Nephron progenitor cell (in vitro differentiated cells): Measurements from ENCODE around the gene CLDN10.

ENCODE experiments used
- DNase-seq: peaks from one replicate; pipeline ENCODE4 v3.0.0; 2021
- H3K27ac Mint-ChIP-seq: 2 replicates; pipeline ENCODE4 v1.8.0; 2021; ENCODE audit warnings: mild to moderate bottlenecking, moderate library complexity, mixed read lengths
- H3K27me3 Mint-ChIP-seq: 2 replicates; pipeline ENCODE4 v1.8.0; 2021; ENCODE audit warnings: mild to moderate bottlenecking, low read depth, mixed read lengths; ENCODE audit not compliant: poor library complexity
- H3K36me3 Mint-ChIP-seq: 2 replicates; pipeline ENCODE4 v1.8.0; 2021; ENCODE audit warnings: low read depth, mixed read lengths
- H3K4me1 Mint-ChIP-seq: 2 replicates; pipeline ENCODE4 v1.8.0; 2021; ENCODE audit warnings: mixed read lengths
- H3K4me3 Mint-ChIP-seq: 2 replicates; pipeline ENCODE4 v1.8.0; 2021; ENCODE audit warnings: mild to moderate bottlenecking, moderate library complexity, mixed read lengths
- H3K9me3 Mint-ChIP-seq: 2 replicates; pipeline ENCODE4 v1.8.0; 2021; ENCODE audit warnings: mild to moderate bottlenecking, moderate library complexity, mixed read lengths
- TF ChIP-seq, protein P1 (sequence below): fragments of 200-600 bp; sonication (generic); IDR thresholded peaks from 2 replicates; pipeline ENCODE4 v1.5.0; 2021; ENCODE audit warnings: antibody characterized with exemption

The CLDN10 gene

DNA sequence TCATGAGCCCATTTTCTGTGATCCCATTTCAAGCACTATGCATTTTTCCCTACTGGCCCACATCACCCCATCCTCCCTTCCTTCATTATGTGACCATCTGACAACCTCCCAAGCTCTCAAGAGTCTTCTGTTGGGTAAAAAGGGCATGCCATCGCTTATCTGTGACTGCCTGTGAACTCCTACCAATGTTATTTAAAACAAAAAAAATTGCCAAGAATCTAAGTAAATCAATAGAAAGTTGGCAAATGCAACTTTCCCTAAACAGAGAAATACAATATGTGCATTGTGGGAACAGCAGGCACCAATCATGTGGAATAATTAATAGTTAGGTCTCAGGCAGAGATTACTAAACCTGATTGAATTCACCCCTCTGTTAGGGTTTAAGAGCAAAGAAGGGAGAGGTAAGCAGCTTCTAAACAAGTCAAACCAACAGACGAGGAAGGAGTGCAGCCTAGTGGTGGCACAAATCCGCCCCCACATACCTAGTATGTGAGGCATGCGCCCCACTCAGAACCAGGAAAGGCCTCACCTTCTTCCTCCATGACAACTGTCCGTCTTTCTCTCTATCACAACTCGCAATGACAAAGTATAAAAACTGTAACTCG is 62.2 kb downstream of the CLDN10 start:
- H3K27me3 Mint-ChIP-seq = no peaks in the 10 kb centered on the region
- DNase-seq = no peak
- H3K9me3 Mint-ChIP-seq = no peaks in the 10 kb centered on the region
- H3K4me1 Mint-ChIP-seq = no peaks in the 10 kb centered on the region
- TF ChIP-seq, protein P1, sequence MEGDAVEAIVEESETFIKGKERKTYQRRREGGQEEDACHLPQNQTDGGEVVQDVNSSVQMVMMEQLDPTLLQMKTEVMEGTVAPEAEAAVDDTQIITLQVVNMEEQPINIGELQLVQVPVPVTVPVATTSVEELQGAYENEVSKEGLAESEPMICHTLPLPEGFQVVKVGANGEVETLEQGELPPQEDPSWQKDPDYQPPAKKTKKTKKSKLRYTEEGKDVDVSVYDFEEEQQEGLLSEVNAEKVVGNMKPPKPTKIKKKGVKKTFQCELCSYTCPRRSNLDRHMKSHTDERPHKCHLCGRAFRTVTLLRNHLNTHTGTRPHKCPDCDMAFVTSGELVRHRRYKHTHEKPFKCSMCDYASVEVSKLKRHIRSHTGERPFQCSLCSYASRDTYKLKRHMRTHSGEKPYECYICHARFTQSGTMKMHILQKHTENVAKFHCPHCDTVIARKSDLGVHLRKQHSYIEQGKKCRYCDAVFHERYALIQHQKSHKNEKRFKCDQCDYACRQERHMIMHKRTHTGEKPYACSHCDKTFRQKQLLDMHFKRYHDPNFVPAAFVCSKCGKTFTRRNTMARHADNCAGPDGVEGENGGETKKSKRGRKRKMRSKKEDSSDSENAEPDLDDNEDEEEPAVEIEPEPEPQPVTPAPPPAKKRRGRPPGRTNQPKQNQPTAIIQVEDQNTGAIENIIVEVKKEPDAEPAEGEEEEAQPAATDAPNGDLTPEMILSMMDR = no peak
- H3K4me3 Mint-ChIP-seq = no peak overlapping the region
- peak overlapping the region; percentile 86 for H3K27ac Mint-ChIP-seq
- H3K36me3 Mint-ChIP-seq = peaks cover 88% of the 10 kb centered on the region

DNA sequence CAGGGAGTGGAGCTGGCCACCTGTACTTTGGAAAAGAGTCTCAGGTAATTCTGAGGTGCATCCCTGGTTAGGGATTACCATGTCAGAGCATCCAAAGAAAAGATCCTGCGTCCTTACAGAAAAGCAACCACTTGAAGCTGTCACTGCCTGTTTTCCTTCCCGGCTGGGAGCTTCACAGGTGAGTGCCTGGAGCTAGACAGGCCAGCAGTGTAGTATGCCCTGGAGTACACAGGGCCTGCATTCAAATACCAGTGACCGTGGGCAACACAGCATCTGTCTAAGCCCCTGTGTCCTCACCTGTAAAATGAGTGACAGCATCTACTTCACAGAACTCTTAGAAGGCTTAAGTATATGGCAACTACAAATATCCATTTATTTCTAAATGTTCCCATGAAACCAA is 63.0 kb downstream of the CLDN10 start:
- no peaks in the 10 kb centered on the region for H3K9me3 Mint-ChIP-seq
- peaks cover 90% of the 10 kb centered on the region for H3K36me3 Mint-ChIP-seq
- no peak overlapping the region for H3K4me3 Mint-ChIP-seq
- TF ChIP-seq, protein P1 = no peak
- H3K27me3 Mint-ChIP-seq = no peaks in the 10 kb centered on the region
- no peaks in the 10 kb centered on the region for H3K4me1 Mint-ChIP-seq
- no peak overlapping the region for H3K27ac Mint-ChIP-seq
- DNase-seq = no peak

DNA sequence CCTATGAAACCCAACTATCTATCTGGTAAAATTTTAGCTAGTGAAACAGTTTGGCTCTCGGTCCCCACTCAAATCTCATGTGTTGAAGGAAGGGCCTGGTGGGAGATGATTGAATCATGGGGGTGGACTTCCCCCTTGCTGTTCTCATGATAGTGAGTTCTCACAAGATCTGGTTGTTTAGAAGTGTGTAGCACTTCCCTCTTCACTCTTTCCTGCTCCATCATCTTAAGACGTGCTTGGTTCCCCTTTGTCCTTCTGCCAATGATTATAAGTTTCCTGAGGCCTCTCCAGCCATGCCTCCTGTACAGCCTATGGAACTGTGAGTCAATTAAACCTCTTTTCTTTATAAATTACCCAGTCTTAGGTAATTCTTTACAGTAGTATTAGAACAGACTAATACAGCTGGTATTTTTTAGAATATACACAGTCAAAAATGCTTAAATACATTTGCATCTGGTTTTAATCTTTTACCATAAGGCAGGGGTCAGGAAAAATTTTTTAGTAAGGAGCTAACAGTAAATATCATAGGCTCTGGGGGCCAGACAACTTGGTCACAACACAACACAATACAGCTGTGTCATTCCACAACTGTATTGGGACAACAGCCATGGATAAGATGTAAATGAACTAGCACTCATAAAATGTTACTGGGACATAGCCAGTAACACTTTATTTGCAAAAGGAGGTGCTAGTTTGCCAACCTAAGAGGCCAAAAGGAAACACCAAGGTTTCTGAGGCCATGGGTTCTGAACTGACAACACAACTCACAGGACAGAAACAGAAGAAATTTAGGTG is 67.7 kb downstream of the CLDN10 start:
- DNase-seq = no peak
- TF ChIP-seq, protein P1 = no peak

DNA sequence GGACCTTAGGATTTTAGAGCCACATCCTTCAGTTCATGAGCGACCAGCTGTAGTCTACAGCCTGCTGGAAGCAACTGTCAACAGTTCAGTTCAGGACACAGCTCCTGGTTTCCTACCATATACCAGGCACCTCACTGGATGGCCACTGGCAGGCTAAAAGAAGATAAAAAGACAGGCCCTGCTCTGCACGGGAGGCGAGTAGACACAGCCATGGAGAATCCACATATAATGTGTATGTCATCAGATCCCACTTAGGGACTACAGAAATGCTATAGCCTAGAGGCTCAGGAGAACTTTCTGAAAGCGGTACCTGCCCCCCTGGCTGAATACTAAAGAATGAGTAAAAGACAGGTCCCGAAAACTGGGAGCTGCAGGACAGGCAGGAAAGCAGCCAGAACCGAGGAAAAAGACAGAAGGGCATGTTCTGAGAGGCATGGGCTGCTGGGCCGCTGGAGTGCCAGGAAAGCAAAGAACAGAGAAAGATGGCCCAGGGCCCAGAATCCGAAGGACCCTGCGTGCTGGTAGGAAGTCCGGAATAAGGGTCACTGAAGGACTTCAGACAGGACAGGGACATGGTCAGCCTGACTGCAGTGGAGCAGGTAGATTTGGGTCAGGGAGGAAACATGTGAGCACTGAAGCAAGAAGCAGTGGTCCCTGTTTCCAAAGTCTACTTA is 68.4 kb downstream of the CLDN10 start:
- Mint-ChIP-seq H3K27ac (peak overlapping the region; percentile 80), H3K4me3 (no peak overlapping the region), H3K4me1 (peaks cover 6% of the 10 kb centered on the region), H3K27me3 (no peaks in the 10 kb centered on the region), H3K9me3 (no peaks in the 10 kb centered on the region), H3K36me3 (peaks cover 81% of the 10 kb centered on the region)
- DNase-seq = no peak
- TF ChIP-seq, protein P1 = no peak

More for the DNA sequence above, 67.7 kb downstream of the CLDN10 start:
- Mint-ChIP-seq H3K9me3 (no peaks in the 10 kb centered on the region), H3K27ac (peak overlapping the region; percentile 31), H3K36me3 (peaks cover 80% of the 10 kb centered on the region), H3K27me3 (no peaks in the 10 kb centered on the region), H3K4me3 (no peak overlapping the region), H3K4me1 (peaks cover 6% of the 10 kb centered on the region)

DNA sequence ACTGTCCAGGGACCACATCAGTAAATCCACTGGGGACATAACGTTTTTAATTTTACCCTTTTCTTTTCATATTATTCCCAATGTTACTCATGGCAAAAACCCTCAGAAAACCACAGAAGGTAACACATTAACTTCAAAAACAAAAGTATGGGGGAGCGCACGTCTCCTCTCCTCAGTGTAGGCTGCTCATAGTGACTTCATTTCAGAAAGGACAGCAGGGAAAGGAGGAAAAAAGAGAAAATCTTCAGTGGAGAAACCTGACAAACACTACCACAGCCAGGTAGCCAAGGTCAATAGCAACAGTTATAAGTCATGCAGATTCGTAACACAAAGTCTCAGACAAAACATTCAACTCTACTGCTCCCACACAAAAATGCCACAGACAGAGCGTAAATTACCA is 70.6 kb downstream of the CLDN10 start:
- Mint-ChIP-seq H3K36me3 (peaks cover 81% of the 10 kb centered on the region), H3K27ac (peak overlapping the region; percentile 18), H3K4me3 (no peak overlapping the region), H3K4me1 (peaks cover 6% of the 10 kb centered on the region), H3K27me3 (no peaks in the 10 kb centered on the region), H3K9me3 (peaks cover 8% of the 10 kb centered on the region)
- DNase-seq = no peak
- TF ChIP-seq, protein P1 = no peak
